HUES48 (cell line): Measurements from ENCODE around the gene POPDC3.
"Not testable (repeated sequence)": the region's sequence is repeated elsewhere in the genome, so short reads cannot be mapped to it uniquely, and the experiment has no call there.

ENCODE experiments used
- H3K27ac ChIP-seq: one replicate; pipeline ENCODE4 v1.7.0; 2013; ENCODE audit warnings: low read depth, low read length, inconsistent platforms
- H3K27me3 ChIP-seq: 2 replicates; pipeline ENCODE4 v1.6.1; 2013; ENCODE audit warnings: mild to moderate bottlenecking, low read length; ENCODE audit not compliant: control insufficient read depth, insufficient read depth
- H3K36me3 ChIP-seq: 2 replicates; pipeline ENCODE4 v1.6.1; 2013; ENCODE audit warnings: low read length; ENCODE audit not compliant: control insufficient read depth, insufficient read depth
- H3K4me1 ChIP-seq: 2 replicates; pipeline ENCODE4 v1.6.1; 2013; ENCODE audit warnings: mild to moderate bottlenecking, low read length; ENCODE audit not compliant: control insufficient read depth, insufficient read depth
- H3K4me3 ChIP-seq: 2 replicates; pipeline ENCODE4 v1.5.1; 2013; ENCODE audit warnings: mild to moderate bottlenecking, low read depth, low read length
- H3K9ac ChIP-seq: 2 replicates; pipeline ENCODE4 v1.6.1; 2013; ENCODE audit warnings: mild to moderate bottlenecking, low read depth, low read length, moderate library complexity
- H3K9me3 ChIP-seq: 2 replicates; pipeline ENCODE4 v1.6.1; 2013; ENCODE audit warnings: low read length; ENCODE audit not compliant: control insufficient read depth, insufficient read depth

POPDC3 gene

GRCh38 chr6:105178110-105178509 is 1.7 kb downstream of the POPDC3 start:
- Histone ChIP-seq H3K27me3 (peaks cover 20% of the 10 kb centered on the region), H3K4me3 (no peak overlapping the region), H3K27ac (no peak overlapping the region), H3K36me3 (no peaks in the 10 kb centered on the region), H3K9me3 (no peaks in the 10 kb centered on the region), H3K4me1 (peaks cover 21% of the 10 kb centered on the region), H3K9ac (no peak overlapping the region)

- no peak overlapping the region for H3K4me3 ChIP-seq
- H3K9ac ChIP-seq, result no peak overlapping the region
- H3K27me3 ChIP-seq, result peaks cover 20% of the 10 kb centered on the region
- no peak overlapping the region for H3K27ac ChIP-seq
- peaks cover 17% of the 10 kb centered on the region for H3K4me1 ChIP-seq
- no peaks in the 10 kb centered on the region for H3K36me3 ChIP-seq
- no peaks in the 10 kb centered on the region for H3K9me3 ChIP-seq
Measured at GRCh38 chr6:105177556-105177955, 2.3 kb downstream of the POPDC3 start.

- Histone ChIP-seq H3K9ac (no peak overlapping the region), H3K4me3 (no peak overlapping the region), H3K27ac (no peak overlapping the region)
Measured at GRCh38 chr6:105174512-105174911, 5.3 kb downstream of the POPDC3 start.

GRCh38 chr6:105172515-105172914 is 7.3 kb downstream of the POPDC3 start:
- not testable (repeated sequence) for H3K4me3 ChIP-seq, H3K9ac ChIP-seq, H3K27ac ChIP-seq, H3K36me3 ChIP-seq, H3K4me1 ChIP-seq, H3K9me3 ChIP-seq, H3K27me3 ChIP-seq

More at GRCh38 chr6:105174512-105174911, 5.3 kb downstream of the POPDC3 start:
- Histone ChIP-seq H3K36me3 (no peaks in the 10 kb centered on the region), H3K4me1 (peaks cover 4% of the 10 kb centered on the region; the same call in 1 of the 2 replicates), H3K9me3 (no peaks in the 10 kb centered on the region), H3K27me3 (peaks cover 8% of the 10 kb centered on the region)

- Histone ChIP-seq H3K36me3 (no peaks in the 10 kb centered on the region), H3K9me3 (no peaks in the 10 kb centered on the region), H3K4me3 (no peak overlapping the region), H3K9ac (no peak overlapping the region), H3K27me3 (no peaks in the 10 kb centered on the region), H3K27ac (no peak overlapping the region), H3K4me1 (no peaks in the 10 kb centered on the region)
Measured at GRCh38 chr6:105170059-105170458, 9.8 kb downstream of the POPDC3 start.

GRCh38 chr6:105167914-105168313 is 11.9 kb downstream of the POPDC3 start:
- peaks cover 9% of the 10 kb centered on the region; the same call in 1 of the 2 replicates for H3K4me1 ChIP-seq
- H3K27ac ChIP-seq, result no peak overlapping the region
- H3K36me3 ChIP-seq, result no peaks in the 10 kb centered on the region
- H3K9me3 ChIP-seq, result no peaks in the 10 kb centered on the region
- H3K27me3 ChIP-seq, result no peaks in the 10 kb centered on the region
- no peak overlapping the region for H3K4me3 ChIP-seq
- H3K9ac ChIP-seq, result no peak overlapping the region

- H3K4me1 ChIP-seq, result peaks cover 9% of the 10 kb centered on the region; the same call in 1 of the 2 replicates
- H3K4me3 ChIP-seq, result no peak overlapping the region
- H3K9ac ChIP-seq, result no peak overlapping the region
- H3K27ac ChIP-seq, result no peak overlapping the region
- H3K9me3 ChIP-seq, result no peaks in the 10 kb centered on the region
- no peaks in the 10 kb centered on the region for H3K36me3 ChIP-seq
- no peaks in the 10 kb centered on the region for H3K27me3 ChIP-seq
Measured at GRCh38 chr6:105164418-105164817, 15.4 kb downstream of the POPDC3 start.

GRCh38 chr6:105163183-105163582 is 16.6 kb downstream of the POPDC3 start:
- Histone ChIP-seq H3K27me3 (no peaks in the 10 kb centered on the region), H3K4me3 (no peak overlapping the region), H3K4me1 (peaks cover 9% of the 10 kb centered on the region; the same call in 1 of the 2 replicates), H3K9me3 (no peaks in the 10 kb centered on the region), H3K27ac (no peak overlapping the region), H3K9ac (no peak overlapping the region), H3K36me3 (no peaks in the 10 kb centered on the region)

- H3K4me1 ChIP-seq, result peaks cover 9% of the 10 kb centered on the region; the same call in 1 of the 2 replicates
- H3K27me3 ChIP-seq, result no peaks in the 10 kb centered on the region
- H3K27ac ChIP-seq, result no peak overlapping the region
- H3K9ac ChIP-seq, result no peak overlapping the region
- no peaks in the 10 kb centered on the region for H3K9me3 ChIP-seq
- H3K4me3 ChIP-seq, result no peak overlapping the region
- no peaks in the 10 kb centered on the region for H3K36me3 ChIP-seq
Measured at GRCh38 chr6:105162377-105162776, 17.4 kb downstream of the POPDC3 start.

GRCh38 chr6:105161421-105161820 is 18.4 kb downstream of the POPDC3 start:
- H3K4me3 ChIP-seq, result no peak overlapping the region
- no peak overlapping the region for H3K9ac ChIP-seq
- H3K9me3 ChIP-seq, result no peaks in the 10 kb centered on the region
- H3K4me1 ChIP-seq, result peaks cover 9% of the 10 kb centered on the region; the same call in 1 of the 2 replicates
- H3K36me3 ChIP-seq, result no peaks in the 10 kb centered on the region
- no peaks in the 10 kb centered on the region for H3K27me3 ChIP-seq
- no peak overlapping the region for H3K27ac ChIP-seq

GRCh38 chr6:105153676-105154075 is 26.1 kb downstream of the POPDC3 start:
- H3K36me3 ChIP-seq, result no peaks in the 10 kb centered on the region
- no peak overlapping the region for H3K4me3 ChIP-seq
- H3K27ac ChIP-seq, result no peak overlapping the region
- no peak overlapping the region for H3K9ac ChIP-seq
- no peaks in the 10 kb centered on the region for H3K27me3 ChIP-seq
- no peaks in the 10 kb centered on the region for H3K9me3 ChIP-seq
- no peaks in the 10 kb centered on the region for H3K4me1 ChIP-seq

- no peak overlapping the region for H3K9ac ChIP-seq
- no peak overlapping the region for H3K27ac ChIP-seq
- no peaks in the 10 kb centered on the region for H3K27me3 ChIP-seq
- H3K36me3 ChIP-seq, result no peaks in the 10 kb centered on the region
- no peaks in the 10 kb centered on the region for H3K4me1 ChIP-seq
- H3K4me3 ChIP-seq, result no peak overlapping the region
- H3K9me3 ChIP-seq, result no peaks in the 10 kb centered on the region
Measured at GRCh38 chr6:105152880-105153279, 26.9 kb downstream of the POPDC3 start.
